Mesenchymal stem cell (in vitro differentiated cells and primary cell): ENCODE data around the gene GATA6. TPM values are rescaled to one million over a fixed set of nuclear protein-coding genes. Genes with fewer than 3 reads are reported as not detected.

ENCODE experiments used
- DNase-seq: peaks from one replicate; pipeline ENCODE4 v3.0.0-alpha.2; 2013
- H2AFZ ChIP-seq: one replicate; pipeline ENCODE4 v1.6.1; 2013; ENCODE audit warnings: low read depth, mild to moderate bottlenecking, control low read depth, inconsistent platforms, low read length, moderate library complexity
- H2AK5ac ChIP-seq: 2 replicates; pipeline ENCODE4 v1.6.1; 2013; ENCODE audit warnings: low read length, moderate library complexity, mild to moderate bottlenecking, inconsistent platforms; ENCODE audit not compliant: severe bottlenecking
- H2BK120ac ChIP-seq: one replicate; pipeline ENCODE4 v1.6.1; 2013; ENCODE audit warnings: low read depth, mild to moderate bottlenecking, inconsistent platforms, low read length, moderate library complexity
- H2BK12ac ChIP-seq, 2 experiments: one replicate each; pipeline ENCODE4 v1.6.1; 2013; ENCODE audit warnings: inconsistent platforms in 2 of 2, low read length in 2 of 2, mild to moderate bottlenecking in 2 of 2, moderate library complexity in 2 of 2, control low read depth in 1 of 2
- H2BK15ac ChIP-seq: one replicate; pipeline ENCODE4 v1.6.1; 2013; ENCODE audit warnings: mild to moderate bottlenecking, low read depth, inconsistent platforms; ENCODE audit not compliant: poor library complexity, severe bottlenecking
- H2BK5ac ChIP-seq: 2 replicates; pipeline ENCODE4 v1.6.1; 2013; ENCODE audit warnings: low read depth, mild to moderate bottlenecking, low read length, control low read depth, inconsistent platforms; ENCODE audit not compliant: poor library complexity, severe bottlenecking
- H3K14ac ChIP-seq, 2 experiments: one replicate each; pipeline ENCODE4 v1.6.1; 2013; ENCODE audit warnings: inconsistent platforms in 2 of 2, low read length in 2 of 2, control low read depth in 1 of 2, mild to moderate bottlenecking in 1 of 2, moderate library complexity in 1 of 2
- H3K18ac ChIP-seq, 2 experiments: one replicate each; pipeline ENCODE4 v1.6.1; 2013; ENCODE audit warnings: inconsistent platforms in 2 of 2, low read length in 2 of 2, control low read depth in 1 of 2, low read depth in 1 of 2, mild to moderate bottlenecking in 1 of 2
- H3K23ac ChIP-seq, 2 experiments: one replicate each; pipeline ENCODE4 v1.6.1; 2013; ENCODE audit warnings: inconsistent platforms in 2 of 2, low read length in 2 of 2, mild to moderate bottlenecking in 2 of 2, moderate library complexity in 2 of 2, control low read depth in 1 of 2
- H3K27ac ChIP-seq: 2 replicates; pipeline ENCODE4 v1.5.1; 2013; ENCODE audit warnings: mild to moderate bottlenecking, moderate library complexity, low read length, control low read depth, inconsistent platforms; ENCODE audit not compliant: poor library complexity, severe bottlenecking
- H3K27me3 ChIP-seq, 2 experiments: 2 replicates each; pipeline versions ENCODE4 v1.6.1 to v1.7.0; 2013; ENCODE audit warnings: low read length in 2 of 2, mild to moderate bottlenecking in 2 of 2, moderate library complexity in 2 of 2, control low read depth in 1 of 2, inconsistent platforms in 1 of 2; ENCODE audit not compliant: control insufficient read depth in 1 of 2, insufficient read depth in 1 of 2
- H3K36me3 ChIP-seq, 2 experiments: 2 replicates each; pipeline versions ENCODE4 v1.6.1 to v1.7.0; 2013; ENCODE audit warnings: low read length in 2 of 2, control low read depth in 1 of 2, inconsistent platforms in 1 of 2, low read depth in 1 of 2, mild to moderate bottlenecking in 1 of 2; ENCODE audit not compliant: insufficient read depth in 2 of 2, control insufficient read depth in 1 of 2
- H3K4ac ChIP-seq, 2 experiments: one replicate each; pipeline ENCODE4 v1.6.1; 2013; ENCODE audit warnings: inconsistent platforms in 2 of 2, low read length in 2 of 2, mild to moderate bottlenecking in 2 of 2, moderate library complexity in 2 of 2, control low read depth in 1 of 2, low read depth in 1 of 2
- H3K4me1 ChIP-seq: 2 replicates; pipeline ENCODE4 v1.6.1; 2013; ENCODE audit warnings: low read depth, low read length, control low read depth; ENCODE audit not compliant: control insufficient read depth, insufficient read depth
- H3K4me2 ChIP-seq: 2 replicates; pipeline ENCODE4 v1.6.1; 2013; ENCODE audit warnings: low read length, mild to moderate bottlenecking, inconsistent platforms; ENCODE audit not compliant: poor library complexity, severe bottlenecking
- H3K4me3 ChIP-seq, 2 experiments: 2 replicates each; pipeline versions ENCODE4 v1.5.1 to v1.7.0; 2013; ENCODE audit warnings: low read length in 2 of 2, mild to moderate bottlenecking in 2 of 2, control low read depth in 1 of 2, low read depth in 1 of 2; ENCODE audit not compliant: insufficient read depth in 1 of 2
- H3K79me1 ChIP-seq: replicated peaks from 2 replicates; pipeline ENCODE4 v1.6.1; 2013; ENCODE audit warnings: mild to moderate bottlenecking, control low read depth, low read length, inconsistent platforms; ENCODE audit not compliant: poor library complexity, severe bottlenecking
- H3K9ac ChIP-seq: 2 replicates; pipeline ENCODE4 v1.7.0; 2013; ENCODE audit warnings: mild to moderate bottlenecking, low read length, moderate library complexity
- H3K9me3 ChIP-seq: 2 replicates; pipeline ENCODE4 v1.7.0; 2013; ENCODE audit warnings: mild to moderate bottlenecking, low read length; ENCODE audit not compliant: control insufficient read depth
- H4K8ac ChIP-seq: one replicate; pipeline ENCODE4 v1.6.1; 2013; ENCODE audit warnings: inconsistent platforms, mild to moderate bottlenecking, low read length, moderate library complexity
- H4K91ac ChIP-seq: one replicate; pipeline ENCODE4 v1.6.1; 2013; ENCODE audit warnings: mild to moderate bottlenecking, low read length, inconsistent platforms
- WGBS: methylation state at CpG from one replicate; pipeline ENCODE4 v1.1.7; 2013; ENCODE audit warnings: mixed read lengths; 5-methylcytosine and 5-hydroxymethylcytosine counted together
- small RNA-seq: library from polyadenylated mRNA; stranded (forward); fragments of <200 nt; extraction: miRNeasy Mini kit (QIAGEN cat#:217004); gene quantifications from one replicate; pipeline ENCODE3, GENCODE V24; 2013; ENCODE audit warnings: low read depth

The GATA6 gene

DNA sequence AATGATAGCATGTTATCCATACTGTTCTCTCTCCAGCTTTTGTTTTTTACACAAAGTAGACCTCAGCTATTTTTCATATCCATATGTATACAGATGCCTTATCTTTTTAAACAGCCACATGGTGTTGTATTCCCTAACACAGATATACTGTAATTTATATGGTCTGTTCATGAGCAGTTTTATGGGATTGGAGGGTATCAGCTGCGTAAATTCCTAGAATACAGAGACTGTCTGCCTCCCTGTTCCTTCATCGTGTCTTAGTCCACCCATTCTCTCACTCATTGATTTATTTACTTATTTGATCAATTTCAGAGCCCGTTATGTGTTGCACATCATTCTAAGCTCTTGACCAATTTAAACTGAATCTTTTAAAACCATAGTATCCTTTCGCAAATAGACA, 80.6 kb downstream of the GATA6 start:
- H3K4ac ChIP-seq = no peak overlapping the region
- H2AFZ ChIP-seq = no peak overlapping the region
- no peak overlapping the region for H2BK5ac ChIP-seq
- H3K23ac ChIP-seq = no peak overlapping the region
- no peak overlapping the region for H4K8ac ChIP-seq
- no peaks in the 10 kb centered on the region for H3K9me3 ChIP-seq
- H2BK12ac ChIP-seq = no peak overlapping the region
- H3K4me3 ChIP-seq = no peak overlapping the region
- H3K4me1 ChIP-seq = peaks cover 3% of the 10 kb centered on the region
- H2BK15ac ChIP-seq = no peak overlapping the region
- H2BK120ac ChIP-seq = no peak overlapping the region
- H2AK5ac ChIP-seq = no peak overlapping the region
- H3K18ac ChIP-seq = no peak overlapping the region
- H3K27ac ChIP-seq = no peak overlapping the region
- no peak overlapping the region for H3K4me2 ChIP-seq
- no peak for DNase-seq
- H4K91ac ChIP-seq = no peak overlapping the region
- peaks cover 23 to 34% of the 10 kb centered on the region in 2 experiments for H3K27me3 ChIP-seq
- no peak overlapping the region for H3K14ac ChIP-seq
- H3K9ac ChIP-seq = no peak overlapping the region
- H3K36me3 ChIP-seq = no peaks in the 10 kb centered on the region
- WGBS = 89% methylated on average over 4 of the region's 4 CpGs
- H3K79me1 ChIP-seq = no peaks in the 10 kb centered on the region

DNA sequence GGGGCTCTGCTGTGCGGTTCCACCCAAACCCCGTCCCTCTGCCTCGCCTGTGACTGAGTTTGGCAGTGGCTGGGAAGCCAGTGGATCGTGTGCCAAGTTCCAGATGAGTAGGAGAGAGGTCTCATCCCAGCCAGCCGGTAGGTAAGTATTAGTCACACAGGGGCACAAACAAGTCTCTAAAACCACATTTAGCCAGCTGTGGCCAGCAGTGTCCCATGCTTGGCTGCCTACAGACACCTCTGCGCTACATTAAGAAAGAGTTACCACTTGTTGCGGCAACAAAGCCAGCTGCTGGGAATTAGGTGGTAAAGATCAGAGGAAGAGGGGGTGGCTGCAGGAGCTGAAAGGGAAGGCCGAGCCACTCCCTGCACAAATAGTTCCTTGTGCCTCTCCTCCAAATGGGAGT, 81.2 kb downstream of the GATA6 start:
- no peak overlapping the region for H3K23ac ChIP-seq
- H3K4me1 ChIP-seq = peaks cover 3% of the 10 kb centered on the region
- DNase-seq = no peak
- H3K4ac ChIP-seq = no peak overlapping the region
- H3K9ac ChIP-seq = no peak overlapping the region
- H4K8ac ChIP-seq = no peak overlapping the region
- no peak overlapping the region for H3K4me2 ChIP-seq
- no peak overlapping the region for H2AK5ac ChIP-seq
- no peak overlapping the region for H3K14ac ChIP-seq
- H2BK120ac ChIP-seq = no peak overlapping the region
- H4K91ac ChIP-seq = no peak overlapping the region
- WGBS = 86% methylated on average over 7 of the region's 8 CpGs
- no peaks in the 10 kb centered on the region for H3K79me1 ChIP-seq
- no peak overlapping the region for H3K18ac ChIP-seq
- no peak overlapping the region for H2BK12ac ChIP-seq
- no peak overlapping the region for H2AFZ ChIP-seq
- no peak overlapping the region for H2BK15ac ChIP-seq
- no peak overlapping the region for H2BK5ac ChIP-seq
- no peaks in the 10 kb centered on the region for H3K36me3 ChIP-seq
- H3K27ac ChIP-seq = no peak overlapping the region
- peak overlapping the region in 1 of 2 experiments; percentile 20 for H3K4me3 ChIP-seq
- H3K9me3 ChIP-seq = no peaks in the 10 kb centered on the region
- peaks cover 23 to 29% of the 10 kb centered on the region in 2 experiments for H3K27me3 ChIP-seq

Small RNA genes within 50 kb of the gene (small RNA-seq; reads per million reads assigned to genes)
- gene RNU6-702P = not detected
- gene RNU6ATAC20P = not detected
